GM21576 (cell line): ENCODE results near the gene NKTR.

Source experiments
- ATAC-seq: cut with Tn5 transposase; IDR thresholded peaks from one replicate; pipeline ENCODE4 v1.9.1; 2021; ENCODE audit warnings: mild to moderate bottlenecking, moderate library complexity; ENCODE audit not compliant: unreplicated experiment

The NKTR gene

GRCh38 chr3:42661593-42662022, 61.1 kb downstream of the NKTR start:
- ATAC-seq, result no peak

- ATAC-seq, result no peak
Observed at GRCh38 chr3:42662037-42662812, 61.7 kb downstream of the NKTR start.

GRCh38 chr3:42662813-42663535, 62.5 kb downstream of the NKTR start:
- ATAC-seq, result no peak

GRCh38 chr3:42663581-42664437, 63.3 kb downstream of the NKTR start:
- ATAC-seq, result no peak

- no peak for ATAC-seq
Observed at GRCh38 chr3:42664438-42664803, 63.9 kb downstream of the NKTR start.

GRCh38 chr3:42665050-42665878, 64.8 kb downstream of the NKTR start:
- no peak for ATAC-seq

GRCh38 chr3:42666022-42666421, 65.5 kb downstream of the NKTR start:
- ATAC-seq, result no peak

- ATAC-seq, result no peak
Observed at GRCh38 chr3:42666577-42666998, 66.1 kb downstream of the NKTR start.

GRCh38 chr3:42667096-42667522, 66.6 kb downstream of the NKTR start:
- no peak for ATAC-seq

- no peak for ATAC-seq
Observed at GRCh38 chr3:42667523-42668412, 67.3 kb downstream of the NKTR start.

GRCh38 chr3:42668413-42668760, 67.9 kb downstream of the NKTR start:
- ATAC-seq, result no peak

- ATAC-seq, result no peak
Observed at GRCh38 chr3:42668793-42669217, 68.3 kb downstream of the NKTR start.

- no peak for ATAC-seq
Observed at GRCh38 chr3:42670051-42670576, 69.6 kb downstream of the NKTR start.

GRCh38 chr3:42670670-42671069, 70.2 kb downstream of the NKTR start:
- ATAC-seq, result no peak

GRCh38 chr3:42672515-42672914, 72.0 kb downstream of the NKTR start:
- no peak for ATAC-seq

GRCh38 chr3:42673082-42673481, 72.6 kb downstream of the NKTR start:
- ATAC-seq, result no peak

- no peak for ATAC-seq
Observed at GRCh38 chr3:42674146-42674545, 73.7 kb downstream of the NKTR start.

GRCh38 chr3:42675909-42676308, 75.4 kb downstream of the NKTR start:
- ATAC-seq, result no peak

- no peak for ATAC-seq
Observed at GRCh38 chr3:42678447-42678846, 78.0 kb downstream of the NKTR start.
